ENCODE measurements around the gene RHBG.

DNA sequence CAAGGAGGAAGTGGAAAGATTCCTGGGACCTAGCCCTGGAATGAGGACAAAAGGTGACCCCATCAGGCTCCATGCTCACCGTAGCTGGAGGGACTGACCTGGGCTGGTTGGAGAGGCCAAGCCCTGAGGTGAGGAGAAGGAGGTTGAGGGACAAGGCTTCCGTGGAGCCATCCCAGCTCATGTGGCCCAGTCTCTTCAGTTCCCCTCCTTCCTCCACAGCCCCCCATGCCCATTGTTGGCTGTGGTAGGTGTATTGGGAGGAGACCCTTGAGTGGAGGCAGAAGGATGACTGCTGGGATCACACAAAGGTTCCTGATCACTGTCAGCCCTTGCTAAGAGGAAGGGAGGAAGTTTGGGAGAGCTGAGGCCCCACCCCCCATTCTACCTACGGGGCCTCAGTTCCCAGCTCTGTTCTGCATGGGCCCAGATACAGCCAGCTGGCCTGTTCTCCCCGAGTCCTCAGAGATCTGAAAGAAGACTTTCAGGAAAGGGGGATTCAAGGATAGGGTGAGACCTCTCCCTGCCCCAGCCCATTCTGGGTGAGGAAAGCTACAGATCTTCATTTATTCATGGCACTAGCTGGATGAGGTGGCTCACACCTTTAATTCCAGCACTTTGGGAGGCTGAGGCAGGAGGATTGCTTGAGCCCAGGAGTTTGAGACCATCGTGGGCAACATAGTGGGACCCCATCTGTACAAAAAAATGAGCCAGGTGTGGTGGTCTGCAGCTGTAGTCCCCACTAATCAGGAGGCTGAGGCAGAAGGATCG is 17.3 kb downstream of the RHBG start:
- TF ChIP-seq, protein P1, sequence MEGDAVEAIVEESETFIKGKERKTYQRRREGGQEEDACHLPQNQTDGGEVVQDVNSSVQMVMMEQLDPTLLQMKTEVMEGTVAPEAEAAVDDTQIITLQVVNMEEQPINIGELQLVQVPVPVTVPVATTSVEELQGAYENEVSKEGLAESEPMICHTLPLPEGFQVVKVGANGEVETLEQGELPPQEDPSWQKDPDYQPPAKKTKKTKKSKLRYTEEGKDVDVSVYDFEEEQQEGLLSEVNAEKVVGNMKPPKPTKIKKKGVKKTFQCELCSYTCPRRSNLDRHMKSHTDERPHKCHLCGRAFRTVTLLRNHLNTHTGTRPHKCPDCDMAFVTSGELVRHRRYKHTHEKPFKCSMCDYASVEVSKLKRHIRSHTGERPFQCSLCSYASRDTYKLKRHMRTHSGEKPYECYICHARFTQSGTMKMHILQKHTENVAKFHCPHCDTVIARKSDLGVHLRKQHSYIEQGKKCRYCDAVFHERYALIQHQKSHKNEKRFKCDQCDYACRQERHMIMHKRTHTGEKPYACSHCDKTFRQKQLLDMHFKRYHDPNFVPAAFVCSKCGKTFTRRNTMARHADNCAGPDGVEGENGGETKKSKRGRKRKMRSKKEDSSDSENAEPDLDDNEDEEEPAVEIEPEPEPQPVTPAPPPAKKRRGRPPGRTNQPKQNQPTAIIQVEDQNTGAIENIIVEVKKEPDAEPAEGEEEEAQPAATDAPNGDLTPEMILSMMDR (IDR thresholded peaks at IDR 0.05): no peak
- TF ChIP-seq POLR2A (IDR thresholded peaks at IDR 0.05): no peak
